HCT116 (cell line): ENCODE results near the gene PNPLA5.

ENCODE experiments used
- EGR1 ChIP-seq: IDR thresholded peaks from 2 replicates; pipeline ENCODE4 v1.6.1; 2012; ENCODE audit warnings: low read depth
- EZH2phosphoT487 ChIP-seq: fragments of 200-600 bp; IDR thresholded peaks from 2 replicates; pipeline ENCODE4 v1.6.1; 2018; ENCODE audit warnings: antibody characterized with exemption, borderline replicate concordance
- JUND ChIP-seq: IDR thresholded peaks from 2 replicates; pipeline ENCODE4 v1.6.1; 2012
- POLR2A ChIP-seq: IDR thresholded peaks from 2 replicates; pipeline ENCODE4 v1.7.0; 2011; ENCODE audit warnings: borderline replicate concordance; ENCODE audit not compliant: insufficient read depth, insufficient read length; ENCODE audit errors: extremely low read depth
- POLR2AphosphoS5 ChIP-seq: IDR thresholded peaks from 2 replicates; pipeline ENCODE4 v1.6.1; 2011; ENCODE audit warnings: mild to moderate bottlenecking, low read depth, low read length, moderate library complexity
- RAD21 ChIP-seq: IDR thresholded peaks from 2 replicates; pipeline ENCODE4 v1.6.1; 2012; ENCODE audit warnings: low read depth, mild to moderate bottlenecking
- SIN3A ChIP-seq: IDR thresholded peaks from 2 replicates; pipeline ENCODE4 v1.6.1; 2012; ENCODE audit warnings: low read depth
- ZFX ChIP-seq: fragments of 450-650 bp; IDR thresholded peaks from 2 replicates; pipeline ENCODE4 v1.6.1; 2017
- TF ChIP-seq, protein P1 (sequence below), 3 experiments: fragments of 200-600 bp in 1 of 3; sonication (generic) in 1 of 3; IDR thresholded peaks in 2 of 3; conservative IDR thresholded peaks in 1 of 3; 2 replicates each; pipeline ENCODE4 v1.5.1; 2012 to 2017; ENCODE audit warnings: low read depth in 2 of 3, low read length in 2 of 3, antibody characterized with exemption in 1 of 3, borderline replicate concordance in 1 of 3, control low read depth in 1 of 3, mild to moderate bottlenecking in 1 of 3, mixed read lengths in 1 of 3, mixed run types in 1 of 3, moderate library complexity in 1 of 3; ENCODE audit not compliant: insufficient read depth in 1 of 3

DNA sequence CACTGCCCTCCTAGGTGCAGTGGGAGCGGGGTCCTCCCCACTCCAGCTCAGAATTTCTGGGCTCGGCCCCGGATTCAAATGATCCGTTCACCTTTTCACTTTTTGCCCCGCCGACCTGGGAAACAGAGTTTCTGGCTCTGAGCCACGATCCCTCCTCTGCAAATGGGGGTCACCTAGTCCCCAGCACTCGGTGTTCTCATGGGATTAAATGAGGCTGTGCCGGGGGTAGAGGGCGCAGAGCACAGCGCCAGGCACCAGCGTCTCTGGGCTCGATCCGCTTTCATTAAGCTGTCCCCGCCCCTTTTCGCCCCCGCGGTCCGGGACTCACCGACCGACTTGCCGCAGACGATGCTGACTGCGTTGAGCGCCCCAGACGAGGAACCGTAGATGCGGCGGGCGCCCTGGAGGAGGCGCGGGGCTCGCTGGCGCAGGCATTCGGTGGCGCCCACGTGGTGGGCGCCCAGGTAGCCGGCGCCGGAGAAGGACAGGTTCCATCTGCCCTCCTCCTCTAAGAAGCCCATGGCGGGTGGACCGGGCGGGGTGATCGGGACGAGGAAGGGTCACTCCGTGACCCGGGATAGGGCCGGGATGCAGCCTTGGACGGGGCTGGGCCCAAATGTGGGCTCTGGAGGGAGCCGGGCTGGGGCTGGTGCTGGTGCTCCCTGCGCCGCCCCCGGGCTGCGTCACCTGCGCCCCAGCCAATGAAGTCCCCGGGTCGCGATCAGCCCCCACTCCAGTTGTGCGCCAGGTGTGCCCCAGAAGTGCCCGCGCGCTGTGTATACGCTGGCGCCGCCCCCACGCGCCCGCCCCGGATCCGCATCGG lies at the start of gene PNPLA5:
- TF ChIP-seq RAD21, result no peak
- no peak for TF ChIP-seq POLR2A
- TF ChIP-seq, protein P1, sequence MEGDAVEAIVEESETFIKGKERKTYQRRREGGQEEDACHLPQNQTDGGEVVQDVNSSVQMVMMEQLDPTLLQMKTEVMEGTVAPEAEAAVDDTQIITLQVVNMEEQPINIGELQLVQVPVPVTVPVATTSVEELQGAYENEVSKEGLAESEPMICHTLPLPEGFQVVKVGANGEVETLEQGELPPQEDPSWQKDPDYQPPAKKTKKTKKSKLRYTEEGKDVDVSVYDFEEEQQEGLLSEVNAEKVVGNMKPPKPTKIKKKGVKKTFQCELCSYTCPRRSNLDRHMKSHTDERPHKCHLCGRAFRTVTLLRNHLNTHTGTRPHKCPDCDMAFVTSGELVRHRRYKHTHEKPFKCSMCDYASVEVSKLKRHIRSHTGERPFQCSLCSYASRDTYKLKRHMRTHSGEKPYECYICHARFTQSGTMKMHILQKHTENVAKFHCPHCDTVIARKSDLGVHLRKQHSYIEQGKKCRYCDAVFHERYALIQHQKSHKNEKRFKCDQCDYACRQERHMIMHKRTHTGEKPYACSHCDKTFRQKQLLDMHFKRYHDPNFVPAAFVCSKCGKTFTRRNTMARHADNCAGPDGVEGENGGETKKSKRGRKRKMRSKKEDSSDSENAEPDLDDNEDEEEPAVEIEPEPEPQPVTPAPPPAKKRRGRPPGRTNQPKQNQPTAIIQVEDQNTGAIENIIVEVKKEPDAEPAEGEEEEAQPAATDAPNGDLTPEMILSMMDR (IDR thresholded peaks at IDR 0.05 in 2 of 3, conservative IDR thresholded peaks at IDR 0.05 in 1 of 3; ENCODE audit: borderline replicate concordance in 1 of 3, insufficient read depth in 1 of 3, low read depth in 2 of 3, low read length in 2 of 3), result no peak
- TF ChIP-seq EZH2phosphoT487, result no peak
- no peak for TF ChIP-seq POLR2AphosphoS5
- TF ChIP-seq SIN3A, result no peak
- no peak; the same call in 1 of the 2 replicates for TF ChIP-seq ZFX
- TF ChIP-seq JUND, result no peak
- TF ChIP-seq EGR1, result peak; percentile 58; the same call in 1 of the 2 replicates
